Activated T-cell treated with anti-CD3 and anti-CD28 coated beads, Interleukin-2, amount 50 U/mL, for 24 hours (primary cell): ENCODE measurements around the gene B3GALT6.
"Not testable (repeated sequence)": the region's sequence is repeated elsewhere in the genome, so short reads cannot be mapped to it uniquely, and the experiment has no call there.

Source experiments
- DNase-seq: peaks from one replicate; pipeline ENCODE4 v3.0.0-alpha.2; 2020
- H3K27ac Mint-ChIP-seq: 2 replicates; pipeline ENCODE4 v1.8.0; 2020; ENCODE audit warnings: mild to moderate bottlenecking, mixed read lengths
- H3K27me3 Mint-ChIP-seq: 2 replicates; pipeline ENCODE4 v1.8.0; 2020; ENCODE audit warnings: mixed read lengths
- H3K36me3 Mint-ChIP-seq: 2 replicates; pipeline ENCODE4 v1.8.0; 2020; ENCODE audit warnings: low read depth, mixed read lengths
- H3K4me1 Mint-ChIP-seq: 2 replicates; pipeline ENCODE4 v1.8.0; 2020; ENCODE audit warnings: low read depth, mixed read lengths
- H3K4me3 Mint-ChIP-seq: 2 replicates; pipeline ENCODE4 v1.8.0; 2020; ENCODE audit warnings: mild to moderate bottlenecking, moderate library complexity, mixed read lengths
- H3K9me3 Mint-ChIP-seq: 2 replicates; pipeline ENCODE4 v1.8.0; 2020; ENCODE audit warnings: mixed read lengths

Gene B3GALT6

DNA sequence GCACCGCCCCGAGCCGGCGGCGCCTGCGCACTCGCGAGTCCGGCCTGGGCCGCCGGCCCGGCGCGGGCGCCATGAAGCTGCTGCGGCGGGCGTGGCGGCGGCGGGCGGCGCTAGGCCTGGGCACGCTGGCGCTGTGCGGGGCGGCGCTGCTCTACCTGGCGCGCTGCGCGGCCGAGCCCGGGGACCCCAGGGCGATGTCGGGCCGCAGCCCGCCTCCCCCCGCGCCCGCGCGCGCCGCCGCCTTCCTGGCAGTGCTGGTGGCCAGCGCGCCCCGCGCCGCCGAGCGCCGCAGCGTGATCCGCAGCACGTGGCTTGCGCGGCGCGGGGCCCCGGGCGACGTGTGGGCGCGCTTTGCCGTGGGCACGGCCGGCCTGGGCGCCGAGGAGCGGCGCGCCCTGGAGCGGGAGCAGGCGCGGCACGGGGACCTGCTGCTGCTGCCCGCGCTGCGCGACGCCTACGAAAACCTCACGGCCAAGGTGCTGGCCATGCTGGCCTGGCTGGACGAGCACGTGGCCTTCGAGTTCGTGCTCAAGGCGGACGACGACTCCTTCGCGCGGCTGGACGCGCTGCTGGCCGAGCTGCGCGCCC lies at the start of gene B3GALT6:
B3GALT6 (plus strand) TSS at position 30 of the 588 bp plus-strand sequence; CDS start at position 72, 42 bp downstream.
- Mint-ChIP-seq H3K4me3 (peak within 1 kb of the TSS; percentile 94), H3K9me3 (no peaks in the 10 kb centered on the region), H3K27me3 (no peaks in the 10 kb centered on the region), H3K4me1 (peaks cover 39% of the 10 kb centered on the region), H3K36me3 (peaks cover 58% of the 10 kb centered on the region), H3K27ac (peak within 1 kb of the TSS; percentile 94)
- no peak for DNase-seq

DNA sequence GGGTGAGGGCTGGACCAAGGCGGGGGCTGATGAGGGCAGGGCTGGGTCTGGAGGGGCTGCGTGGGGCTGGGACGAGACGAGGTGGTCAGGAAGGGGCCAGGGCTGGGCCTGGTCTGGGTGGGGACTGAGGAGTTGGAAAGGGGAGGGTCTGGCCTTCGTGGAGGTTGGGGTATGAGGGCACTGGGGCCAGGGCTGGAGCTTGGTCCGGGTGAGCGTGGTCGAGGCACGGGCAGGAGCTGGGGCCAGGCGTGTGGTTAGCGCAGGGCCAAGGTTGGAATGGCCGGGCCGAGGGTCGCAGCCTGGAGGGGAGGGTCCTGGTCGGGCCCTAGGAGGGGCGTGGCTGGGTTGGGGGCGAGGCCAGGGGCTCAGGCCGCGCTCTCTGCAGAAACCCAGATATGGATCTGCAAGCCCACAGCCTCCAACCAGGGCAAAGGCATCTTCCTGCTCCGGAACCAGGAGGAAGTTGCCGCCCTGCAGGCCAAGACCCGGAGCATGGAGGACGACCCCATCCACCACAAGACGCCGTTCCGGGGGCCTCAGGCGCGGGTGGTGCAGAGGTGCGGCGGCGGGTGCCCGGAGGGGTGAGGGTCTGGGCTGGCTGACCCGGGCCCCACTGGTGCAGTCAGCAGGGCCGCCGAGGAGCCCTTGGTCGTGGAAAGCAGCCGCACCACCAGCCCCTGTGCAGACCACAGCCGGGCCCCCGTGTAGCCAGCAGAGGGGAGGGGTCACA lies 49.4 kb upstream of the B3GALT6 start:
- no peak overlapping the region for H3K4me3 Mint-ChIP-seq
- peaks cover 7% of the 10 kb centered on the region for H3K27me3 Mint-ChIP-seq
- H3K27ac Mint-ChIP-seq = no peak overlapping the region
- H3K9me3 Mint-ChIP-seq = no peaks in the 10 kb centered on the region
- H3K4me1 Mint-ChIP-seq = peaks cover 2% of the 10 kb centered on the region
- DNase-seq = no peak
- no peaks in the 10 kb centered on the region for H3K36me3 Mint-ChIP-seq

DNA sequence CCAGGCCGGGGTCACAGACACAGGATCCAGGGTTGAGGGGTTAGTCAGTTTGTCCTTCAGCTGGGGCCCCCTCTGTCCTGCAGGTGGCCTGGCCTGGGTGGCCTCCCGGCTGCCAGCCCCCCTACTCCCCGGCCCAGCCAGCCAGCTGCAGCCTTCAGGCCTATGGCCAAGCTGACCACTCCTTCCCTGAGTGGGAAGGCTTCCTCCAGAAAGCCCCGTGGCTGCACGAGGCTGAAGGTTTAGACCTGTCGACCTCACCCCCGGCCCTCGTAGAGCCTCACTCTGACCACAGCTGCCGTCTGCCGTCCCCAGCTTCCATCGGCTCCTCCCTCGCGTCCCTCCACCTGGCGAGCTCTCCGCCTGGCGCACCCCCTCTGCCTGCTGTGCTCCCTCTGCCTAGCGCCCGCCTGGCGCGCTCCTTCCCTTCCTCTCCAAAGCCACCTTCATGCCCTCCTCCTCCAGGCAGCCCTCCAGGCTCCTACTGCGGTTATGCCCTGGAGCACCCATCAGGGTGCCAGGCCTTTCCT lies 48.8 kb upstream of the B3GALT6 start:
- Mint-ChIP-seq H3K27me3 (peaks cover 7% of the 10 kb centered on the region), H3K9me3 (no peaks in the 10 kb centered on the region), H3K36me3 (no peaks in the 10 kb centered on the region), H3K4me3 (no peak overlapping the region), H3K4me1 (peaks cover 2% of the 10 kb centered on the region), H3K27ac (no peak overlapping the region)
- no peak for DNase-seq

DNA sequence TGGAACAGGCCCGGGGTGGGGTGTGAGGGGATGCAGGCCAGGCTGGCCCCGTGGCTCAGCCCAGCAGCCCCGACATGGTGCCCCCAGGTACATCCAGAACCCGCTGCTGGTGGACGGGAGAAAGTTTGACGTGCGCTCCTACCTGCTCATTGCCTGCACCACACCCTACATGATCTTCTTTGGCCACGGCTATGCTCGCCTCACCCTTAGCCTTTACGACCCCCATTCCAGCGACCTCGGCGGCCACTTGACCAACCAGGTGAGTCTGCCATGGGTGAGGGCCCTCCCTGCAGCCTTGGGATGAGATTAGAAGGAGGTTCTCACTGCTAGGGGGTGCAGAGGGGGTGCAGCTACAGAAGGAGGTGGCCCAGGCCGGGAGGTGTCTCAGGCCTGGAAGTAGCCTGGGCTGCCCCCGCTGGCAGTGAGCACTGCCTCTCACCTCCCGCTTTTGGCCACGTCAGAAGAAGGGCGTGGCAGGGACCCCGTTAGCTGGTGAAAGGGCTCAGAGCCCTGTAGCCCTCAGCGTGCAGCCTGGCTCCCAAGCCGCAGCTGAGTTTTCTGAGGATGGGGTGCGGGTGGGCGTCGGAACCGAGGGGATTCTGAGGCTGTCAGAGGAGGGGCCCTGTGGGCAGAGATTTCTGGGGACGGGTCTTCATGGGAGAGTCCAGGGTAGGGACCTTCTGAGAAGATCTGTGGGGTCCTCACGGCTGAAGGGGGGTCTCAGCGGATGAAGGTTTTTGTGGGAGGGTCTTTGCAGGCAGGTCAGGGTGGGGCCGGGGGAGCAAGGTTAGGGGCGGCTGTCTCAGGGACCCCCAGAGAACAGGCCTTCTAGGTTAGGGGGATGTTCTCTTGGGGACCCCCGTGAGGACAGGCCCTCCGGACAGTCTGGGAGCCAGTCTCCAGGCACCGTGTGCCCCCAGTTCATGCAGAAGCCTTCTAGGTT lies 47.9 kb upstream of the B3GALT6 start:
- no peak overlapping the region for H3K4me3 Mint-ChIP-seq
- H3K4me1 Mint-ChIP-seq = peaks cover 2% of the 10 kb centered on the region
- no peak overlapping the region for H3K27ac Mint-ChIP-seq
- no peaks in the 10 kb centered on the region for H3K36me3 Mint-ChIP-seq
- peaks cover 7% of the 10 kb centered on the region for H3K27me3 Mint-ChIP-seq
- H3K9me3 Mint-ChIP-seq = no peaks in the 10 kb centered on the region
- DNase-seq = no peak

DNA sequence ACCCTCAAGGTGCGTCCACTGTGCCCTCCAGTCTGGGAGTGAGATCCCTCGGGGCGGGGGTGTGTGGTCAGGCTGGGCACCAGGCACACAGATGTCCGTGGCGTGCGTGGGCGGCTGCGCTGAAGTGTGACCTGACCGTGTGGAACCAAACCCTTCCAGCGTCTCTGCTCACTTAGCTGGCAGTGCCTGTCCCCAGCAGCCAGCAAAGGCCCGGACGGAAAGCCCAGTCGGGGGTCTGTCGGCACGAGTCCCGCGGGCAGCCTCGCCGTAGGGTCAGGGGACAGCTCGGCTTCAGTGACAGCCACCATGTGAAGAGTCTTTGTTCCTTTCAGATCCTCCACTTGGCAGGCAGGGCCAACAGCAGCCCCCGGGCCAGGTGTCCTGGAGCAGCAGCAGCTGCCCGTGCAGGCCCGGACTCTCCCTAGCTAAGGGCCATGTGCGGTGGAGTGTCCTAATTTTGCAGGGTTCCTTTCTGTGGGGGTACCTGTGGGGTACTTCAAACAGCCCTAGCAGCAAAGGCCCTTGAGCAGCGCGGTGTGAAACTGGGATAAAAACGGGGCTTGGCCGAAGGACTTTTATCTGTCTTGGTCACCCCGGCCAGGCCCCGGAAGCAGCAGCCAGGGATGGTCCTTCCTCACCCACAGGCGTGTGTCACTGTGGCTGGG lies 46.8 kb upstream of the B3GALT6 start:
- no peaks in the 10 kb centered on the region for H3K9me3 Mint-ChIP-seq
- H3K4me1 Mint-ChIP-seq = peaks cover 2% of the 10 kb centered on the region
- DNase-seq = no peak
- no peaks in the 10 kb centered on the region for H3K36me3 Mint-ChIP-seq
- H3K4me3 Mint-ChIP-seq = no peak overlapping the region
- peaks cover 7% of the 10 kb centered on the region for H3K27me3 Mint-ChIP-seq
- no peak overlapping the region for H3K27ac Mint-ChIP-seq

- DNase-seq = no peak
- H3K27ac Mint-ChIP-seq = no peak overlapping the region
- H3K4me1 Mint-ChIP-seq = no peaks in the 10 kb centered on the region
- H3K9me3 Mint-ChIP-seq = peaks cover 5% of the 10 kb centered on the region
- H3K36me3 Mint-ChIP-seq = no peaks in the 10 kb centered on the region
- no peak overlapping the region for H3K4me3 Mint-ChIP-seq
- H3K27me3 Mint-ChIP-seq = no peaks in the 10 kb centered on the region
These were observed 44.1 kb upstream of the B3GALT6 start for GRCh38 chr1:1187938-1188337.

DNA sequence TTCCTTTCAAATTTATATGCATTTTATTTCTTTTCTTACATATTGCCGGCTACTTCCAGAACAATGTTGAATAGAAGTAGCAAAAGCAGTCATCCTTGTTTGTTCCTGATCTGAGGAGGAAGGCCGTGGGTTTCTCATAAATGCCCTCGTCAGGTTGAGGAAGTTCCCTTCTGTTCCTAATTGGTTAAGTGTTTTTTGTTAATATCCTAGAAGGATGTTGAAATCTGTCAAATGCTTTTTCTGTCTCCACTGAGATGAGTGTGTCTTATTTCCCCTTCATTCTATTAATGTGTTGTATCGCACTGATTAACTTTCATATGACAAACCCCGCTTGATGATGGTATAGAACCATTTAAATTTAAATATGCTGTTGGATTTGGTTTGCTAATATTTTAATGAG lies 42.9 kb upstream of the B3GALT6 start:
- Mint-ChIP-seq H3K36me3 (no peaks in the 10 kb centered on the region), H3K27me3 (no peaks in the 10 kb centered on the region), H3K9me3 (peaks cover 5% of the 10 kb centered on the region), H3K4me3 (no peak overlapping the region), H3K27ac (no peak overlapping the region), H3K4me1 (no peaks in the 10 kb centered on the region)
- DNase-seq = no peak

- H3K36me3 Mint-ChIP-seq = no peaks in the 10 kb centered on the region
These were observed 40.3 kb upstream of the B3GALT6 start for GRCh38 chr1:1191734-1192133.

DNA sequence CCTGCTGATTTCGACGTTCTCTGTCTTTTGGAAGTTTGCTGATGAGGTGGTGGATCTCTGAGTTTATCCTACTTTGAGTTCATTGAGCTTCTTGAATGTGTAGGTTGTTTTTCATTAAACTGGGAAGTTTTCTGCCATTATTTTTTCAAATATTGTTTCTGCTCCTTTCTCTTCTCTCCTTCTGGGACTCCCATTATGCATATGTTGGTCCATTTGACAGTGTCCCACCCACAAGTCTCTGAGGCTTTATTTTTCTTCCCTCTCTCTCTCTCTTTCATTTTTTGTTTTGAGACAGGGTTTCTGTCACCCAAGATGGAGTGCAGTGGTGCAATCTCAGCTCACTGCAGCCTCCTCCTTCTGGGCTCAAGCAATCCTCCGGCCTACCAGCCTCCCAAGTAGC lies 37.3 kb upstream of the B3GALT6 start:
- Mint-ChIP-seq H3K27ac (no peak overlapping the region), H3K9me3 (peaks cover 8% of the 10 kb centered on the region), H3K4me3 (no peak overlapping the region), H3K4me1 (peaks cover 2% of the 10 kb centered on the region), H3K27me3 (no peaks in the 10 kb centered on the region), H3K36me3 (no peaks in the 10 kb centered on the region)
- no peak for DNase-seq

More at GRCh38 chr1:1191734-1192133, 40.3 kb upstream of the B3GALT6 start:
- Mint-ChIP-seq H3K4me3 (no peak overlapping the region), H3K9me3 (peaks cover 8% of the 10 kb centered on the region), H3K27me3 (no peaks in the 10 kb centered on the region), H3K27ac (peak overlapping the region; percentile 3), H3K4me1 (no peaks in the 10 kb centered on the region)
- DNase-seq = no peak

GRCh38 chr1:1195726-1196125 lies 36.3 kb upstream of the B3GALT6 start:
- not testable (repeated sequence) for H3K36me3 Mint-ChIP-seq, H3K4me3 Mint-ChIP-seq

DNA sequence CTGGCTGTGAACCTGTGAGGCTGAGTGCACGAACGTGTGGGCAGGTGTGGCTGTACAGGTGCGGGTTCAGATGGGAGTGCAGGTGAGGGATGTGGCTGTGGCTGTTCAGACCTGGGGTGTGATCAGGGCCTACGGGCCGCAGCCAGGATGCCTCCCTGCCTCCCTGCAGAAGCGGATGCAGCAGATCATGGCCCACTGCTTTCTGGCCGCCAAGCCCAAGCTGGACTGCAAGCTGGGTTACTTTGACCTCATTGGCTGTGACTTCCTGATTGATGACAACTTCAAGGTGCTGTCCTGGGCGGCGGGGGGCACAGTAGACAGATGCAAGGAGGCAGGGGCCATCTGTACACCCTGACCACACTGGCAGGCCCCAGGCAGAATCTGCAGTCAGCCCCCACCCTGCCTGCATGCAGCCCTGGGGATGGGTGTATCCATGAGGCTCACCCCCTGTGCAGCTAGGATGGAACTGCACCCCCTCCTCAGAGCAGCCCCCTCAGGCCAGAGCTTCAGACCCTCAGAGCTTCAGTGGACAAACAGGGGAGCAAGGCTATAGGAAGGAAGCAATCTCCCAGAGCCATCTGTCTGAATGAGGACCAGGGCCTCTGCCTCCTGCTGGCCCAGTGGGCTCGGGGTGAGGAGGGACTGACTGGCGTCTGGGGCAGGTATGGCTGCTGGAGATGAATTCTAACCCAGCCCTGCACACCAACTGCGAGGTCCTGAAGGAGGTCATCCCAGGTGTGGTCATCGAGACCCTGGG lies 35.4 kb upstream of the B3GALT6 start:
- Mint-ChIP-seq H3K4me3 (no peak overlapping the region), H3K27ac (peak overlapping the region; percentile 5), H3K27me3 (no peaks in the 10 kb centered on the region), H3K4me1 (peaks cover 12% of the 10 kb centered on the region), H3K9me3 (peaks cover 8% of the 10 kb centered on the region), H3K36me3 (no peaks in the 10 kb centered on the region)
- peak; percentile 33 for DNase-seq

More at GRCh38 chr1:1195726-1196125, 36.3 kb upstream of the B3GALT6 start:
- not testable (repeated sequence) for H3K27ac Mint-ChIP-seq, H3K27me3 Mint-ChIP-seq, H3K9me3 Mint-ChIP-seq
- DNase-seq = peak; percentile 22
- peaks cover 10% of the 10 kb centered on the region for H3K4me1 Mint-ChIP-seq

- Mint-ChIP-seq H3K27ac (no peak overlapping the region), H3K36me3 (no peaks in the 10 kb centered on the region), H3K4me1 (peaks cover 12% of the 10 kb centered on the region), H3K4me3 (no peak overlapping the region), H3K27me3 (no peaks in the 10 kb centered on the region), H3K9me3 (peaks cover 3% of the 10 kb centered on the region)
- no peak for DNase-seq
These were observed 34.9 kb upstream of the B3GALT6 start for GRCh38 chr1:1197188-1197500.

- no peaks in the 10 kb centered on the region for H3K27me3 Mint-ChIP-seq
- H3K4me1 Mint-ChIP-seq = peaks cover 12% of the 10 kb centered on the region
- no peak overlapping the region for H3K27ac Mint-ChIP-seq
- peaks cover 2% of the 10 kb centered on the region for H3K9me3 Mint-ChIP-seq
- no peak overlapping the region for H3K4me3 Mint-ChIP-seq
- no peaks in the 10 kb centered on the region for H3K36me3 Mint-ChIP-seq
- DNase-seq = peak; percentile 32
These were observed 34.2 kb upstream of the B3GALT6 start for GRCh38 chr1:1197551-1198422.
